ENCODE results near the gene ABCC5.

The ABCC5 gene

DNA sequence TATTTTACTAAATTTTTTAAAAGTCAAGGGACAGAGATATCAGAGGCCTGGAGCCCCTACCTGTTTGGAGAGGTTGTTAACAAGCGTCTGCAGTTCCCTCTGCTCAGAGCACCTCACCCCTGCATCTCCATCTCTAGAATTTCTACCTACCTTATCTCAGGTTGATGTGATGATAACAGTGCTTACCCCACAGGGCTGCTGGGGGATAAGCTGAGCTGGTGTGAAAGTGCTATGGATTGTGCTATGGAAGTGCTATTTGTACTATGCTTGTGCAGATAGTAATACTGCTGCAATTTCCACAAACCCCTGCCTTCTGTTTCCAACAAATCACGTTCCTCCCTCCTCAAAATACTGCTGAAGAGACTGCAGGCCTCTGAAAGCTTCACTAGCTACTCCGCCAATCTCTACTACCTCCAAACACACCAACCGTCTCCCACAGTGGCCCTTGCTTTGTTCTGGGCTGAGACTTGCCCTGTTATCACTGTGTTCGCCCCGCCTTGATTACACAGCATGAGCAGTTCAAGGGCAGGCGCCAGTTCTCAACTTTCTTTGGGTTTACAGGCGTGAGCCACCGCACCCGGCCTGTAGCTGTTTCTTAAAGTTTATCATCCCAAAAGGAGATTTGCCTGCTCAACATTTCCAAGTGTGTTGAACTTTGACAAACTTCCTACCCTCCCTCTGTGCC lies 104.6 kb downstream of the ABCC5 start:
- Histone ChIP-seq H3K9me3 (ENCODE audit: control insufficient read depth, low read length) (no peaks in the 10 kb centered on the region), H3K27me3 (ENCODE audit: control insufficient read depth, insufficient read depth, low read length, poor library complexity, severe bottlenecking) (no peaks in the 10 kb centered on the region), H3K4me1 (ENCODE audit: control insufficient read depth, insufficient read depth, low read length) (no peaks in the 10 kb centered on the region), H3K4me3 (ENCODE audit: insufficient read depth, low read depth, low read length) (no peak overlapping the region), H3K27ac (ENCODE audit: insufficient read depth, low read depth, low read length, poor library complexity, severe bottlenecking) (no peak overlapping the region), H3K36me3 (ENCODE audit: control insufficient read depth, insufficient read depth, low read length) (no peaks in the 10 kb centered on the region)
- WGBS, 2 experiments: 88 to 91% methylated on average over 9 to 10 of the region's 10 CpGs

DNA sequence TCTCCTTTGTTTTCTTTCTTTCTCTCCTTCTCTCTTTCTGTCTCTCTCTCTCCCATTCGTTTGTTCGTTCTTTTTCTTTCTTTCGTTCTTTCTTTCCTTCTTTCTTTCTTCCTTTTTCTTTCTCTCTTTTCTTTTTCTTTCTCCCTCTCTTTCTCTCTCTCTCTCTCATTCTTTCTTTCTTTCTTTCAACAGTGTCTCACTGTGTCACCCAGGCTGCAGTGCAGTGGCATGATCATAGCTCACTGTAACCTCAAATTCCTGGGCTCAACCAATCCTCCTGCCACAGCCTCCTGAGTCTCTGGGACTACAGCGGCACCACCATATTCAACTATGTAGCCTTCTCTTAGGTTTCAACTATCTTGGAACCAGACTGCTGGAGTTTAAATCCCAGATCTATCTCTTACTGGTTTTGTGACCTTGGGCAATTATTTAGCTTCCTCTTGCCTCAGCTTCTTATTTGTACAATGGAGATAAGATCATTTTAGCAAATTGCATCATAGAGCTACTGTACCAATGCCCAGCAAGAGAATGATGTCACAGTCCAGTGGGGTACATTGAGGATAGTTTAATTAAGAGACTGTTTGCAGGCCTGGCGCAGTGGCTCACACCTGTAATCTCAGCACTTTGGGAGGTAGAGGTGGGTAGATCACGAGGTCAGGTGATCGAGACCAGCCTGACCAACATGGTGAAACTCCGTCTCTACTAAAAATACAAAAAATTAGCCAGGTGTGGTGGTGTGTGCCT lies 105.7 kb downstream of the ABCC5 start:
- Histone ChIP-seq H3K27ac (ENCODE audit: insufficient read depth, low read depth, low read length, poor library complexity, severe bottlenecking) (no peak overlapping the region), H3K36me3 (ENCODE audit: control insufficient read depth, insufficient read depth, low read length) (no peaks in the 10 kb centered on the region), H3K4me3 (ENCODE audit: insufficient read depth, low read depth, low read length) (no peak overlapping the region), H3K9me3 (ENCODE audit: control insufficient read depth, low read length) (no peaks in the 10 kb centered on the region), H3K27me3 (ENCODE audit: control insufficient read depth, insufficient read depth, low read length, poor library complexity, severe bottlenecking) (no peaks in the 10 kb centered on the region), H3K4me1 (ENCODE audit: control insufficient read depth, insufficient read depth, low read length) (no peaks in the 10 kb centered on the region)
- 92 to 95% methylated on average over 7 to 8 of the region's 8 CpGs for WGBS, 2 experiments

DNA sequence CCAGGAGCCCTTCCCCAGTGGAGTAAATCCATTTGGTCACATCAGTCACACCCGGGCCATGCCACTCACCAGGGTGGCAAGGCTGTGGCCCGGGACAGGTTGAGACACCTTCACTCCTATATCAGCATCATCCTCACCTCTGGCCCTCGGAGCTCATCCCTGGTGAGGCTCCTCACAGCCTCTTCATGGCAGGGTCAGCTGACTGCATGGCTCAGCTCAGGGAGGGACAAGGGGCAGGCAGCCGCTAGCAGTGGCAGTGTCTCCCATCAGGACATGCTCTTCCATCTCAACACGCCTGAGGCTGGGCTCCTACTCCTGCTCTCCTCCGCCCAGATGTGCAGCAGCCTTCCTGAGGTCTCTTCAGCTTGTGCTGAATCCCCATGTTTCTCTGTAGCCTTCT lies 106.6 kb downstream of the ABCC5 start:
- Histone ChIP-seq H3K9me3 (ENCODE audit: control insufficient read depth, low read length) (no peaks in the 10 kb centered on the region), H3K36me3 (ENCODE audit: control insufficient read depth, insufficient read depth, low read length) (no peaks in the 10 kb centered on the region), H3K27me3 (ENCODE audit: control insufficient read depth, insufficient read depth, low read length, poor library complexity, severe bottlenecking) (no peaks in the 10 kb centered on the region), H3K4me3 (ENCODE audit: insufficient read depth, low read depth, low read length) (no peak overlapping the region), H3K4me1 (ENCODE audit: control insufficient read depth, insufficient read depth, low read length) (no peaks in the 10 kb centered on the region), H3K27ac (ENCODE audit: insufficient read depth, low read depth, low read length, poor library complexity, severe bottlenecking) (no peak overlapping the region)
- WGBS, 2 experiments: 88 to 89% methylated on average over 6 of the region's 6 CpGs

DNA sequence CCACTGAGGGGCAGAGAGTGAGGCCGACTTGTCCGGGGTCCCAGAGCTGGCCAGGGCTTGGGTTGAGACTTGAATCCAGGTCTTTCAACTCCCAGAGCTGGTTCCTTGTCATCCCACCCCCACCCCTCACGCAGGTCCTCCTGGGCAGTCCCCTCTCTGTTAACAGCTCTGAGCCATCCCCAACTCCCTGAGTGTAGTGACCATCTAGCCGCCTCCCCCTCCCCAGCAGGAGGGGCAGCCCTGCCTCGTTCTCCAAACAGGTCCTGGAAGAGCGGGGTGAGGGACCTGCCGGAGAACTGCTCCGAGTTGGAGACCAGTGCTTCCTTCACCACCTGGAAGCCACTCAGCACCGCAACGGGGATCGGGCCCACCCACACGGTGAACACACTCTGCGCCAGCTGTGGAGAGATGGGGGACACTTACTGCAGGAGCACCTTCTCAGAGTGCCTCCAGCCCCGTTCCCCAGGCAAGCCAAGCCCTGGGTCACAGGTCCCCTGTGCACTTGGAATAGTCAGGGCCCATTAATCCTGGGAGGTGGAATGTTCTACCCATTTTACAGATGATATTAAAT lies 108.6 kb downstream of the ABCC5 start:
- Histone ChIP-seq H3K4me1 (ENCODE audit: control insufficient read depth, insufficient read depth, low read length) (no peaks in the 10 kb centered on the region), H3K36me3 (ENCODE audit: control insufficient read depth, insufficient read depth, low read length) (no peaks in the 10 kb centered on the region), H3K27me3 (ENCODE audit: control insufficient read depth, insufficient read depth, low read length, poor library complexity, severe bottlenecking) (no peaks in the 10 kb centered on the region), H3K4me3 (ENCODE audit: insufficient read depth, low read depth, low read length) (no peak overlapping the region), H3K9me3 (ENCODE audit: control insufficient read depth, low read length) (no peaks in the 10 kb centered on the region), H3K27ac (ENCODE audit: insufficient read depth, low read depth, low read length, poor library complexity, severe bottlenecking) (no peak overlapping the region)
- WGBS, 2 experiments: 85 to 86% methylated on average over 14 of the region's 14 CpGs

DNA sequence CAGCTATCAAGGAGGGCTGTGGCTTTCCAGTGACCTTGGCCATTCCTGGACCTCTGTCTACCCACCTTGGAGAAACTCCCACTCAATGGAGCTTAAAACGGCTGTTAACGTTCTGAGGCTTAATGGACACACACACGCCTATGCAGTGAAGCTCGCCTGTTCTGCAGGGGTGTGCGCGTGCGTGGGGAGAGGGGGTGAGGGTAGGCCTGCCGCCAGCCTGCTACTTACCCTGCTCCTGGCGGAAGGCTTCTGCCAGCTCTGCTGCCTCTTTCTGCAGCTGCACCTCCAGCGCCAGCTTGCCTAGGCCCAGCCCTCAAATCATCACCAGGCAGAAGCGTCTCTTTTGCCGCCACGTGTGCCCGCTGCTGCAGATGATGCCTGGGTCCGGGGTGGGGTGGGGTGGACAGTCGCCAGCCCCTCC lies 109.8 kb downstream of the ABCC5 start:
- Histone ChIP-seq H3K4me1 (ENCODE audit: control insufficient read depth, insufficient read depth, low read length) (no peaks in the 10 kb centered on the region), H3K4me3 (ENCODE audit: insufficient read depth, low read depth, low read length) (no peak overlapping the region), H3K36me3 (ENCODE audit: control insufficient read depth, insufficient read depth, low read length) (no peaks in the 10 kb centered on the region), H3K9me3 (ENCODE audit: control insufficient read depth, low read length) (no peaks in the 10 kb centered on the region), H3K27me3 (ENCODE audit: control insufficient read depth, insufficient read depth, low read length, poor library complexity, severe bottlenecking) (no peaks in the 10 kb centered on the region), H3K27ac (ENCODE audit: insufficient read depth, low read depth, low read length, poor library complexity, severe bottlenecking) (no peak overlapping the region)
- 92 to 93% methylated on average over 16 of the region's 16 CpGs for WGBS, 2 experiments

DNA sequence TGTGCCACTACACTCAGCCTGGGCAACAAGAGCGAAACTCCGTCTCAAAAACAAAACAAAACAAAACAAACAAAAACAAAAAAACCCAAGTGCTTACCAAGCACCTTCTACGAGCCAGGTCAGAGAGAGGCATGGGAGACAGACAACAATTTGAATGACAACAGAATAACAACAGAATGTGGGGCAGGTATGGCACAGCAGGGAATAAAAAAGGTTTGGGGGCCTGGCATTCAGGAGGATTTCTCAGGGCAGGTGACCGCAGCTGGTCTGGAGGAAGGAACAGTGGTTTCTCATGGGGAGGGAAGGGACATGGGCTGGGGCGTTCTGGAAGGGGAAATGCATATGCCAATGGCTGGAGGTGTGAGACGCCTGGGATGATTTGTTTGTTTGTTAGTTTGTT lies 110.5 kb downstream of the ABCC5 start:
- Histone ChIP-seq H3K27me3 (ENCODE audit: control insufficient read depth, insufficient read depth, low read length, poor library complexity, severe bottlenecking) (no peaks in the 10 kb centered on the region), H3K9me3 (ENCODE audit: control insufficient read depth, low read length) (no peaks in the 10 kb centered on the region), H3K36me3 (ENCODE audit: control insufficient read depth, insufficient read depth, low read length) (no peaks in the 10 kb centered on the region), H3K27ac (ENCODE audit: insufficient read depth, low read depth, low read length, poor library complexity, severe bottlenecking) (no peak overlapping the region), H3K4me3 (ENCODE audit: insufficient read depth, low read depth, low read length) (no peak overlapping the region), H3K4me1 (ENCODE audit: control insufficient read depth, insufficient read depth, low read length) (no peaks in the 10 kb centered on the region)
- WGBS, 2 experiments: 74 to 77% methylated on average over 6 of the region's 6 CpGs

DNA sequence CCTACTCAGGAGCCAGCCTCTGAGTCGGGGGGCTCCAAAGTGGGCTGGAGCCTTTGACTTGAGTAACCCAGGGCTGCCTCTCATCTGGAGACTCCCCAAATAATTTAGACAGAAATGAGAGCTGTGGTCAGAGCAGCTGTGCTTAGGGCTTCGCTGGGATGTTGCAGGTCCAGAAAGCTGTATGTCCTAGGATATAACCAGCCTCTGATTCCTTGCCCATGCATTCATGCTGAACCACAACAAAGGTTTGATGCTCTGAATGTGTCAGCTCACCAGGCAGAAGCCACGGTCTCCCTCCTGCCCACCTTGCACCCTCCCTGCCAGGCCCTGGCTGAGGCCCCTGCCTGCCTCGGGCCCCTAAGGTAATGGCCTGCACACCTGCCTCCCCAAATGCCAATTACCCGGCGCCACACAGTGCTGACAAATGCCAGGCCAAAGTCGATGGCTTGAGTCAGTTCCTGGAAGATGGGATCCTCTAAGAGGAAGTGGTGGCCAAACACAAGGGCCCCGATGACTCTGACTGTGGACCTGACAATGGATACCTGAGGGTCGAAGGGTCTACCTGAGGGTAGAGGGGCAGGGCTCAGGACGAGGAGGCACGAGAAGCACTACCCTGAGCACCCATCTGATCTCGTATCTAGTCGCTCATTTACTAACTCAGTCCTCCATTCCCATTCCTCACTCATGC lies 111.3 kb downstream of the ABCC5 start:
- Histone ChIP-seq H3K27ac (ENCODE audit: insufficient read depth, low read depth, low read length, poor library complexity, severe bottlenecking) (no peak overlapping the region), H3K9me3 (ENCODE audit: control insufficient read depth, low read length) (no peaks in the 10 kb centered on the region), H3K4me3 (ENCODE audit: insufficient read depth, low read depth, low read length) (no peak overlapping the region), H3K36me3 (ENCODE audit: control insufficient read depth, insufficient read depth, low read length) (no peaks in the 10 kb centered on the region), H3K4me1 (ENCODE audit: control insufficient read depth, insufficient read depth, low read length) (no peaks in the 10 kb centered on the region), H3K27me3 (ENCODE audit: control insufficient read depth, insufficient read depth, low read length, poor library complexity, severe bottlenecking) (no peaks in the 10 kb centered on the region)
- WGBS, 2 experiments: 91 to 92% methylated on average over 13 of the region's 13 CpGs

DNA sequence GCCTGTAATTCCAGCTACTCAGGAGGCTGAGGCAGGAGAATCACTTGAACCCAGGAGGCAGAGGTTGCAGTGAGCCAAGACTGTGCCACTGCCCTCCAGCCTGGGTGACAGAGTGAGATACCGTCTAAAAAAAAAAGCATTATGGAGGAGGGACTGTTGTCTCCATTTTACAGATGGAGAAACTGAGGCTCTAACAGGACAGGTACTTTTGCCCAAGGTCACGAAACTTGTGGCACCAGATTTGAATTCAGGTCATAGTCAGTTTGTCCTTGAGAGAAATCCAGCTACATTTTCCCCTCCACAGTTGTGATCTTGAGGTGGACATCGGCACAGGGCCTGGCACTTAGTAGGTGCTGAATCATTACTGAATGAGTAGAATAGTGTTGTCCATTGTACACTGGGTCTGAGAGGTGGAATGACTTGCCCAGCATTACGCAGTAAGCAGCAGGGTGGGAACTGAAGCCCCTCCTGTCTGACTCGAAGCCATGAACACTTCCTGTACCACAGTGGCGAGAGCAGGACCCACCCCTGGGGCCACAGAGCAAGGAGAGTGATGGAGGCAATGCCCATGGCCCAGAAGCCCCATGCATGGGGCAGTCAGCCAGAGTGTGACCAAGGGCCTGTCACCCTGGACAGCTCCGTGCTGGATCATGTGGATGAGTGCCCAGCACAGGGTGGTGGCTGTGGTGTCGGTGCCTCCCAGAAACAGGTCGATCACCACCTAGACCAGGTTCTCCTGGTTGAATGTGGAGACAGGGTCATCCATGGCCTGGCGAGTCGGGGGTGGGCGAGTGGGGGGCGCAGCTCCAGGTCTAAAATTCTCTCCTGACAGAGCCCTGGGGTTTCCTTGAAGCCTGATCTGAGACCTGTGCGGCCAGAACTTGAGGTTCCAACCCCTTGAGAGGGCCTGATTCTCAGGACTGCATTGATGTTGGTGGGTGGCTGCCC lies 112.6 kb downstream of the ABCC5 start:
- no peak overlapping the region for H3K27ac ChIP-seq (ENCODE audit: insufficient read depth, low read depth, low read length, poor library complexity, severe bottlenecking)
- no peaks in the 10 kb centered on the region for H3K4me1 ChIP-seq (ENCODE audit: control insufficient read depth, insufficient read depth, low read length)
- H3K27me3 ChIP-seq (ENCODE audit: control insufficient read depth, insufficient read depth, low read length, poor library complexity, severe bottlenecking): no peaks in the 10 kb centered on the region
- H3K9me3 ChIP-seq (ENCODE audit: control insufficient read depth, low read length): no peaks in the 10 kb centered on the region
- H3K36me3 ChIP-seq (ENCODE audit: control insufficient read depth, insufficient read depth, low read length): no peaks in the 10 kb centered on the region
- WGBS, 2 experiments: 85 to 89% methylated on average over 14 of the region's 14 CpGs
- no peak overlapping the region for H3K4me3 ChIP-seq (ENCODE audit: insufficient read depth, low read depth, low read length)

DNA sequence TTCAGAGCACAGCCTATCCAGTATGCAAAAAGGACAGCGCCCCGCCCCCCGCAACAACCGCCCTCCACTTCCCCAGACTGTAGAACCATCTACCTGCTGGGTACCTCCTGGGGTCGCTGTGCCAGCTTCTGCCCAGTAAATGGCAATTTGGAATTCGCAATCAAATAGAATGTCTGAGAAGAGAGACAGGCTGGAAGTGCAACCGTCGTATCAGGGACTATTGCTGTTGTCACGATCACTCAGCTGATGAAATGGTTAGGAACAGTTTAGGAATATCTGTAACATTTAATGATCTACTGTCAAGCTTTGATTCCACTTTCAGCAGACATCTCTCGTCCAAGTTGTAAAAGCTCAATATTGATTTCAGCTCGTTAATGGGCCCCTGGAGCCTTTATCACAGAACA lies 119.7 kb downstream of the ABCC5 start:
- Histone ChIP-seq H3K27me3 (ENCODE audit: control insufficient read depth, insufficient read depth, low read length, poor library complexity, severe bottlenecking) (no peaks in the 10 kb centered on the region), H3K36me3 (ENCODE audit: control insufficient read depth, insufficient read depth, low read length) (no peaks in the 10 kb centered on the region), H3K4me3 (ENCODE audit: insufficient read depth, low read depth, low read length) (no peak overlapping the region), H3K27ac (ENCODE audit: insufficient read depth, low read depth, low read length, poor library complexity, severe bottlenecking) (no peak overlapping the region), H3K9me3 (ENCODE audit: control insufficient read depth, low read length) (no peaks in the 10 kb centered on the region), H3K4me1 (ENCODE audit: control insufficient read depth, insufficient read depth, low read length) (no peaks in the 10 kb centered on the region)
- 75 to 80% methylated on average over 11 of the region's 11 CpGs for WGBS, 2 experiments
